Stimulated activated CD4-positive, alpha-beta T cell treated with anti-CD3 and anti-CD28 coated beads, TNF-alpha, amount 100 ng/mL, for 48 hours (primary cell): ENCODE results near the gene GCKR.

Source experiments
- DNase-seq, 3 donors: peaks; one replicate each; pipeline ENCODE4 v3.0.0-alpha.2; 2020; ENCODE audit warnings: low read depth in 3 of 3

The GCKR gene

GRCh38 chr2:27572998-27573429 lies 76.4 kb downstream of the GCKR start:
- DNase-seq: no peak
